Karpas-422 (cell line): ENCODE data around the gene LCE5A. TPM values are rescaled to one million over a fixed set of nuclear protein-coding genes. Genes with fewer than 3 reads are reported as not detected.

Experiments used
- DNase-seq: peaks from one replicate; pipeline ENCODE4 v3.0.0-alpha.2; 2015
- H2AFZ ChIP-seq: fragments of 200-600 bp; sonication (generic); 2 replicates; pipeline ENCODE4 v1.6.1; 2014; ENCODE audit warnings: antibody characterized with exemption, low read length, mixed read lengths
- H3K27ac ChIP-seq: fragments of 200-600 bp; sonication (generic); 2 replicates; pipeline ENCODE4 v1.5.1; 2014; ENCODE audit warnings: mild to moderate bottlenecking, low read length, moderate library complexity
- H3K27me3 ChIP-seq: fragments of 200-600 bp; sonication (generic); 2 replicates; pipeline ENCODE4 v1.6.1; 2014; ENCODE audit warnings: low read length, mixed read lengths
- H3K36me3 ChIP-seq: fragments of 200-600 bp; sonication (generic); 2 replicates; pipeline ENCODE4 v1.6.1; 2014; ENCODE audit warnings: low read length, mixed read lengths; ENCODE audit not compliant: insufficient read depth
- H3K4me1 ChIP-seq: fragments of 200-600 bp; sonication (generic); 2 replicates; pipeline ENCODE4 v1.6.1; 2014; ENCODE audit warnings: mild to moderate bottlenecking, low read length, mixed read lengths
- H3K4me2 ChIP-seq: fragments of 200-600 bp; sonication (generic); 2 replicates; pipeline ENCODE4 v1.6.1; 2014; ENCODE audit warnings: low read length, low read depth, mild to moderate bottlenecking; ENCODE audit not compliant: poor library complexity, severe bottlenecking
- H3K4me3 ChIP-seq: fragments of 200-600 bp; sonication (generic); 2 replicates; pipeline ENCODE4 v1.5.1; 2014; ENCODE audit warnings: mild to moderate bottlenecking, antibody characterized with exemption, low read length, mixed read lengths
- H3K79me2 ChIP-seq: fragments of 200-600 bp; sonication (generic); 2 replicates; pipeline ENCODE4 v1.6.1; 2014; ENCODE audit warnings: mild to moderate bottlenecking, low read length, mixed read lengths
- H3K9ac ChIP-seq: fragments of 200-600 bp; sonication (generic); 2 replicates; pipeline ENCODE4 v1.6.0; 2014; ENCODE audit warnings: low read length
- H3K9me2 ChIP-seq: fragments of 200-600 bp; sonication (generic), shearing (Covaris generic); replicated peaks from 2 replicates; pipeline ENCODE4 v1.6.0; 2014; ENCODE audit warnings: mild to moderate bottlenecking, low read length, moderate library complexity; ENCODE audit not compliant: insufficient read depth
- H3K9me3 ChIP-seq: fragments of 300-700, 200-600 bp; sonication (generic); 2 replicates; pipeline ENCODE4 v1.6.1; 2014; ENCODE audit warnings: low read length, mixed read lengths
- H4K20me1 ChIP-seq: fragments of 200-600 bp; sonication (generic); 2 replicates; pipeline ENCODE4 v1.6.1; 2014; ENCODE audit warnings: mild to moderate bottlenecking, antibody characterized with exemption, low read length, low read depth; ENCODE audit not compliant: insufficient read depth
- total RNA-seq: library from RNA; depleted of rRNA; stranded (reverse); fragments of >200 nt; shearing (Covaris generic); gene quantifications from 2 replicates; pipeline ENCODE4 v1.2.3, GENCODE V29; 2014; ENCODE audit warnings: low replicate concordance

The LCE5A gene
- total RNA-seq, 1 experiment from 2014 or later, result not detected

DNA sequence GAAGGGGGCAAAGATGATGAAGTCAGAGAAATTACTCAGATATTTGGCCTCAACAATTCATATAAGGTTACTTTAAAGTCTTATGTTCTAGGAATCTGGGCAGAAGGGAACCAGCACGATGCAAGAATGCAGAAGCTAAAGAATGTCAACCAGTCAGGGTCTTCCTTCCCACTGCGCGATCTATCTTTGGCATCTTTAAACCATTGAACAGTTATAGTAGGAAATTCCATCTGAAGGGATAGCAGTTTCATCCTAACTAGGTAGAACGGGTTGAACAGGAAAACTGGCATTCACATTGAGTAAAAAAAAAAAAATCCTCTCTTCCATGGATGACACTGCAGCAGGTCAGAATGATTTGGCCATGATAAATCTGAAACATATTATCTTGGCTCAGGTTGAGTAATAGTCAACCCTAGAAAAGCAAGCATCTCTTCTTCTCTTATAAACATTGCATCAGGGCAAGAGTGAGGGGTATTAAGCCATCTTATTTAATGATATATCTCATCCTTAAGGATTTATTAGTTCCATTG lies 10.0 kb downstream of the LCE5A start:
- DNase-seq, result no peak
- Histone ChIP-seq H3K36me3 (no peaks in the 10 kb centered on the region), H3K9me3 (no peaks in the 10 kb centered on the region; the same call in 1 of the 2 replicates), H3K4me3 (no peak overlapping the region), H4K20me1 (no peaks in the 10 kb centered on the region), H3K27me3 (no peaks in the 10 kb centered on the region), H3K9me2 (no peaks in the 10 kb centered on the region), H3K27ac (no peak overlapping the region), H3K9ac (no peak overlapping the region), H3K4me1 (no peaks in the 10 kb centered on the region), H2AFZ (no peak overlapping the region), H3K4me2 (no peak overlapping the region), H3K79me2 (no peaks in the 10 kb centered on the region)

GRCh38 chr1:152525080-152525641 lies 14.6 kb downstream of the LCE5A start:
- Histone ChIP-seq H3K4me3 (no peak overlapping the region), H3K9me2 (no peaks in the 10 kb centered on the region), H3K36me3 (no peaks in the 10 kb centered on the region), H3K9ac (no peak overlapping the region), H3K79me2 (no peaks in the 10 kb centered on the region), H3K4me1 (no peaks in the 10 kb centered on the region), H3K4me2 (no peak overlapping the region), H4K20me1 (no peaks in the 10 kb centered on the region), H3K27ac (no peak overlapping the region), H2AFZ (no peak overlapping the region), H3K27me3 (no peaks in the 10 kb centered on the region), H3K9me3 (no peaks in the 10 kb centered on the region; the same call in 1 of the 2 replicates)
- no peak for DNase-seq

- Histone ChIP-seq H3K4me1 (no peaks in the 10 kb centered on the region), H3K36me3 (no peaks in the 10 kb centered on the region), H3K9me2 (no peaks in the 10 kb centered on the region), H3K4me3 (no peak overlapping the region), H2AFZ (no peak overlapping the region), H3K79me2 (no peaks in the 10 kb centered on the region), H4K20me1 (no peaks in the 10 kb centered on the region), H3K4me2 (no peak overlapping the region), H3K9me3 (0 out of 2 replicates have a peak, but pooled peaks cover 4% of the 10 kb centered on the region), H3K27me3 (no peaks in the 10 kb centered on the region), H3K27ac (no peak overlapping the region), H3K9ac (no peak overlapping the region)
- DNase-seq, result peak; percentile 77
Observed at GRCh38 chr1:152533327-152533938, 22.8 kb downstream of the LCE5A start.

- no peaks in the 10 kb centered on the region for H3K4me1 ChIP-seq
- no peak overlapping the region for H3K27ac ChIP-seq
- H3K27me3 ChIP-seq, result no peaks in the 10 kb centered on the region
- no peak overlapping the region for H2AFZ ChIP-seq
- H3K9me3 ChIP-seq, result 0 out of 2 replicates have a peak, but pooled peaks cover 4% of the 10 kb centered on the region
- H3K4me2 ChIP-seq, result no peak overlapping the region
- no peaks in the 10 kb centered on the region for H4K20me1 ChIP-seq
- H3K9ac ChIP-seq, result no peak overlapping the region
- no peaks in the 10 kb centered on the region for H3K36me3 ChIP-seq
- DNase-seq, result no peak
- no peaks in the 10 kb centered on the region for H3K9me2 ChIP-seq
- H3K4me3 ChIP-seq, result no peak overlapping the region
- H3K79me2 ChIP-seq, result no peaks in the 10 kb centered on the region
Observed at GRCh38 chr1:152535774-152536173, 25.2 kb downstream of the LCE5A start.

DNA sequence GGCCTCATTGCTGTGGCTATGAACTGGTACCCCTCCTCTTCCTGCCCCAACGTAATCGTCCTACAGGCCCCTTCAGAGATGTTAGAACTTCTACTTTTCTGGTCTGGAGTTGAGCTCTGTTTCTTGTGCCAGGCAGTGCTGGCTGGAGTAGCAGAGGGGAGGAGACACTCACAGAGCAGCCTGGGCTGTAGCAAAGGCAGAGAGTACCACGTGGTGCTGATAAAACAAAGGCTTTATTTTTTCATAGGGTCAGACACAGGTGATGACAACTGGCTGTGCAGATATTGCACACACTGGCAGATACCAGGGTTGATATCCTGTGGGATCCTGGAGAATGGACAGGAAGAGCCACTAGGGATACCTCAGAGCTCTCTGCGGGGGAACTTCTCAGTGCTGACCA lies 26.9 kb downstream of the LCE5A start:
- no peak overlapping the region for H3K4me2 ChIP-seq
- no peaks in the 10 kb centered on the region for H3K79me2 ChIP-seq
- no peak overlapping the region for H3K27ac ChIP-seq
- no peak overlapping the region for H3K9ac ChIP-seq
- H2AFZ ChIP-seq, result no peak overlapping the region
- H3K27me3 ChIP-seq, result no peaks in the 10 kb centered on the region
- no peak for DNase-seq
- H4K20me1 ChIP-seq, result no peaks in the 10 kb centered on the region
- no peaks in the 10 kb centered on the region for H3K36me3 ChIP-seq
- H3K4me1 ChIP-seq, result no peaks in the 10 kb centered on the region
- no peaks in the 10 kb centered on the region for H3K9me2 ChIP-seq
- no peak overlapping the region for H3K4me3 ChIP-seq
- H3K9me3 ChIP-seq, result no peaks in the 10 kb centered on the region

GRCh38 chr1:152539901-152540300 lies 29.3 kb downstream of the LCE5A start:
- Histone ChIP-seq H3K27ac (no peak overlapping the region), H4K20me1 (no peaks in the 10 kb centered on the region), H3K9me3 (no peaks in the 10 kb centered on the region), H2AFZ (no peak overlapping the region), H3K27me3 (no peaks in the 10 kb centered on the region), H3K36me3 (no peaks in the 10 kb centered on the region), H3K9ac (no peak overlapping the region), H3K4me2 (no peak overlapping the region), H3K4me1 (no peaks in the 10 kb centered on the region), H3K79me2 (no peaks in the 10 kb centered on the region), H3K9me2 (no peaks in the 10 kb centered on the region), H3K4me3 (no peak overlapping the region)
- no peak for DNase-seq

- Histone ChIP-seq H3K27ac (no peak overlapping the region), H3K4me1 (no peaks in the 10 kb centered on the region), H3K9me2 (no peaks in the 10 kb centered on the region), H3K79me2 (no peaks in the 10 kb centered on the region), H3K4me2 (no peak overlapping the region), H4K20me1 (no peaks in the 10 kb centered on the region), H3K27me3 (no peaks in the 10 kb centered on the region), H3K9me3 (no peaks in the 10 kb centered on the region; the same call in 1 of the 2 replicates), H3K36me3 (no peaks in the 10 kb centered on the region), H3K9ac (no peak overlapping the region), H3K4me3 (no peak overlapping the region), H2AFZ (no peak overlapping the region)
- peak; percentile 67 for DNase-seq
Observed at GRCh38 chr1:152543820-152544219, 33.2 kb downstream of the LCE5A start.

DNA sequence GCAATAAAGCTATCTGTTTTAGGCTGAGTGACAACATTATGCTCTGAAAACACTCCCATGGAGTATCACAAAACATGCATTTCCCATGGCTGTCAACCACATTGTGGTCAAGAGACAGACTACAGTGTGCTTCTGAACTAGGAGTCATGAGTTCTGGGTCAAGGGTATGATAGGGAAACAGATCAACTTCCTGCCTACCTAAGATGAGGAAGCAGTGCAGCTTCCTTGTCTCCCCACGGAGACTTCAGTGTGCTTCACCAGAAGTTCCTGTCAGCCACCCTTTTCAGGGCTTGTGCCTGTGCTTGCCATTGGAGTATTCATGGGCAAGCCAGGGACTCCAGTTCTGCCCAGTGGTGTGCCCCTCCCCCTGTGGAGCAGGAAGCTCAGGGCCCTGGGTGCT lies 36.1 kb downstream of the LCE5A start:
- no peak overlapping the region for H3K9ac ChIP-seq
- H3K27me3 ChIP-seq, result no peaks in the 10 kb centered on the region
- no peaks in the 10 kb centered on the region for H3K9me2 ChIP-seq
- H3K4me3 ChIP-seq, result no peak overlapping the region
- no peak overlapping the region for H3K27ac ChIP-seq
- no peak for DNase-seq
- H3K79me2 ChIP-seq, result no peaks in the 10 kb centered on the region
- H3K9me3 ChIP-seq, result no peaks in the 10 kb centered on the region; the same call in 1 of the 2 replicates
- no peaks in the 10 kb centered on the region for H3K36me3 ChIP-seq
- no peak overlapping the region for H2AFZ ChIP-seq
- H3K4me2 ChIP-seq, result no peak overlapping the region
- H4K20me1 ChIP-seq, result no peaks in the 10 kb centered on the region
- no peaks in the 10 kb centered on the region for H3K4me1 ChIP-seq
